ENCODE results near the gene PLAC1.

GRCh38 chrX:134693644-134694043 is 35.4 kb upstream of the PLAC1 start:
- TF ChIP-seq CTCF (IDR thresholded peaks at IDR 0.05) (no peak), POLR2A (IDR thresholded peaks at IDR 0.05) (no peak), EP300 (IDR thresholded peaks at IDR 0.05) (no peak)
